ENCODE results near the gene SMAP2. TPM values are rescaled to one million over a fixed set of nuclear protein-coding genes. Genes with fewer than 3 reads are reported as not detected.

Gene SMAP2
- total RNA-seq, 1 donor from 2014 or later: 20.9 TPM

DNA sequence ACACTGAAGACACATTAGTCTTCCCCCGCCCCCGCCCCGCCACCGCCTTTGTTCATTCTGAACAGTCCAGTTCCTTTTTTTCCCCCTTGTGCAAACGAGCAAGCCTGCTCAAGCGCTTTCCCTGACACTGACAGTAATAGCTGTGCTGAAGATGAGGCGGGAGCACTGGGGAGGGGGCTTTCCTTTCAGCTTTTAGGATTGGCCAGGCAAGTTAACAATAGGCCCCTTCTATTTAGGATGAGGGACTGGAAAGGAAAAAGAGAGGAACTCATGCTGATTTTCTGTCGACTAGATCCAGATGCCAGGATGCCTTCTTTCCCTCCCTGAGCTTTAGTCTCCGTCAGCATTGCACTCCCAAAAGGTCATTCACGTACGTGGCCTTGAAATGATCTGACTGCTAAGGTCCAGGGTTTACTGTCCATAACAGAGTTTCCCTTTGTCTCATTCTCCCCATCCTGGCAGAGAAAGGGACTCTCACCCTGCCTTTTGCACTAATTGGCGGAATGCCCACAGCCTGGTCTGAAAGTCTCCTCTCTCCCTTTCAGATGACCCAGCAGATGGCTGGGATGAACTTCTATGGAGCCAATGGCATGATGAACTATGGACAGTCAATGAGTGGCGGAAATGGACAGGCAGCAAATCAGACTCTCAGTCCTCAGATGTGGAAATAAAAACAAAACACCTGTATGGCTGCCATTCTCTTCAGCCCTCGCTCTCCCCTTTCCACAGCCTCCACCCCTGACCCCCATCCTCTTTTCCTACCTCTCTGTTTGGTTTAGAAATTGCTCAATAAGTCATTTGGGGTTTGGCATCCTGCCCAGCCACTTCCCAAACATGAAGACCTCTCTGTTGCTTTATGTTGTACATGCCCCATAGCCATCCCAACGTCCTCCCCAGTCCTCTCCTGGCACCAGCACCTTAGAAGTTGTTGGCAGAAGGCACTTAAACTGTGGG is 48.2 kb downstream of the SMAP2 start:
- Mint-ChIP-seq H3K36me3 (peaks cover 28% of the 10 kb centered on the region), H3K9me3 (no peaks in the 10 kb centered on the region), H3K4me1 (ENCODE audit: unreplicated experiment) (peaks cover 26% of the 10 kb centered on the region), H3K4me3 (no peak overlapping the region), H3K27me3 (no peaks in the 10 kb centered on the region), H3K27ac (peak overlapping the region; percentile 59)
- TF ChIP-seq, protein P1, sequence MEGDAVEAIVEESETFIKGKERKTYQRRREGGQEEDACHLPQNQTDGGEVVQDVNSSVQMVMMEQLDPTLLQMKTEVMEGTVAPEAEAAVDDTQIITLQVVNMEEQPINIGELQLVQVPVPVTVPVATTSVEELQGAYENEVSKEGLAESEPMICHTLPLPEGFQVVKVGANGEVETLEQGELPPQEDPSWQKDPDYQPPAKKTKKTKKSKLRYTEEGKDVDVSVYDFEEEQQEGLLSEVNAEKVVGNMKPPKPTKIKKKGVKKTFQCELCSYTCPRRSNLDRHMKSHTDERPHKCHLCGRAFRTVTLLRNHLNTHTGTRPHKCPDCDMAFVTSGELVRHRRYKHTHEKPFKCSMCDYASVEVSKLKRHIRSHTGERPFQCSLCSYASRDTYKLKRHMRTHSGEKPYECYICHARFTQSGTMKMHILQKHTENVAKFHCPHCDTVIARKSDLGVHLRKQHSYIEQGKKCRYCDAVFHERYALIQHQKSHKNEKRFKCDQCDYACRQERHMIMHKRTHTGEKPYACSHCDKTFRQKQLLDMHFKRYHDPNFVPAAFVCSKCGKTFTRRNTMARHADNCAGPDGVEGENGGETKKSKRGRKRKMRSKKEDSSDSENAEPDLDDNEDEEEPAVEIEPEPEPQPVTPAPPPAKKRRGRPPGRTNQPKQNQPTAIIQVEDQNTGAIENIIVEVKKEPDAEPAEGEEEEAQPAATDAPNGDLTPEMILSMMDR (conservative IDR thresholded peaks at IDR 0.05): no peak
- no peak for DNase-seq (ENCODE audit: extremely low spot score, unreplicated experiment)

DNA sequence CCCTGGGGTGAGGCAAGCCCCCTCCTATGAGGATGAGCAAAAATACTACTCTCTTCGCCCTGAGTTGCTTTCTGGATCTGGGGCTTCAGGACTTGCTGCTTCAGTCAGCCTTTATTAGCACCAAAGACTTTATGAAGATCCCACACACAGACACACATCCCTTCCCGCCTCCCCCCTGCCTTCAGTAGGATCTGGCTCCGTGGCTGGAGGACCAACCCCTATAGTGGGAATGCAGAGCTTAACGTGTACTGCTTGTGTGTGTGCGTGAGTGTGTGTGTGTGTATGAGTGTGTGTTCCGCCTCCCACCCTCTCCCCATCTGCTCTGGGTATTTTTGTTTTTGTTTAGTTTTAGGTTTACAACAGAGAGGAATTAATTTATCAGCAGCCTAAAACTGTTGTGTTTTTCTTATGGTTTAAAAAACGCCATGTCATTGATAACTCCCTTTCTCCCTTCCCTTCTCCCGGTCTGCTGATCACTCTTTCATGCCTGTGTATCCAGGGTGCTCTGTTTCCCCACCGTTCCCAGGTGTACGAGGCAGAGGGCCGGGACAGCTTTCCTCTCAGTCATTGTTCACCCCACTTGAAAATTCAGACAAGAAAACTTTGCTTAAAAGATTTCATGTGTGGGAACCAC is 49.2 kb downstream of the SMAP2 start:
- TF ChIP-seq, protein P1 (conservative IDR thresholded peaks at IDR 0.05): no peak
- peaks cover 21% of the 10 kb centered on the region for H3K36me3 Mint-ChIP-seq
- H3K27ac Mint-ChIP-seq: no peak overlapping the region
- H3K4me3 Mint-ChIP-seq: no peak overlapping the region
- H3K9me3 Mint-ChIP-seq: no peaks in the 10 kb centered on the region
- peaks cover 26% of the 10 kb centered on the region for H3K4me1 Mint-ChIP-seq (ENCODE audit: unreplicated experiment)
- H3K27me3 Mint-ChIP-seq: no peaks in the 10 kb centered on the region
- DNase-seq (ENCODE audit: extremely low spot score, unreplicated experiment): no peak

DNA sequence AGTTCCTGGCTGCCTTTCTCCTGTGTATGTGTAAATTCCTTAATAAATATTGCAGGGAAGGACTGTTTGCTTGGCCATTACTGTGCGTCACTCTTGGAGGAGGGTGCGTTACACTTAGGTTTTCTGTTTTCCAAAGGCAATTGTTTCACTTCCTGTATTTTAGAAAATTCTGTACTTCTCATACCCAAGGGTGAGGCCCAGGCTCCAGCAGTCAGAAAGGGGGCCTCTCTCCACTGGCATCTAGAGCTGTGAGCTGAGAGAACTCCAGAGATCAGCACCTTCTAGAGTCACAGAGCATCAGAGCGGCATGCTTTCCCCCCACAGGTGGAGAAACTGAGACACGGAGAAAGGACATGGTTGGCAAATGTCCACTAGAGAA is 49.7 kb downstream of the SMAP2 start:
- Mint-ChIP-seq H3K4me1 (ENCODE audit: unreplicated experiment) (peaks cover 26% of the 10 kb centered on the region), H3K36me3 (peaks cover 21% of the 10 kb centered on the region), H3K27ac (no peak overlapping the region), H3K9me3 (no peaks in the 10 kb centered on the region), H3K4me3 (no peak overlapping the region), H3K27me3 (no peaks in the 10 kb centered on the region)
- TF ChIP-seq, protein P1 (conservative IDR thresholded peaks at IDR 0.05): no peak
- no peak for DNase-seq (ENCODE audit: extremely low spot score, unreplicated experiment)

DNA sequence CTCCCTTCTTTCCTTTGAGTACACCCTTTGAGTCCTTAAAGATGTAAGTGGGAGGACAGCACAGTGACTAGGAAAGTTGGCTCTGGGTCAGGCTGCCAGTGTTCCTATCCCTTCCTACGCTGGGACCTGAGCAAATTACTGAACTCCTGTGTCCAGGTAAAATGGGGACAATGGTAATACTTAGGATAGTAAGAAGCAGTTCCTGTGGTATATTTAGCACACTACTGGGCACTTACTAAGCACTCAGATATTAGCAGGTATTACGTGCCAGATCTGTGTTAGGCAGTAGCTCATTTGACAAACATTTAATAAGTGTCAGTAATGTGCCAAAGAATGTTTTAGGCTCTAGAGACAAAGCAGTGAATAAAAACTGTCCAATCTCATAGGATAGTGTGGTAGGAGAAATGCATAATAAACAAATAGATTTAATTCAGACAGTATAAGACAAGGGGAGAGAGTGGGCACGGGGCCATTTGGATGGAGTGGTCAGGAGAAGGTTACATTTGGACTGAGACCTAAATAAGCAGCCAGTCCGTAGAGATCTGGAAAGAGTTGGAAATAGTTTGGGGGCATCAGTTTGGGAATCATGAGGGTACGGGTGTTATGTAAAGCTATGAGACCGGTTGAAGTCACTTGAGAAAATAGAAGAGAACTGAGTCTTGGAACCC is 50.6 kb downstream of the SMAP2 start:
- peaks cover 14% of the 10 kb centered on the region for H3K36me3 Mint-ChIP-seq
- H3K9me3 Mint-ChIP-seq: no peaks in the 10 kb centered on the region
- H3K4me1 Mint-ChIP-seq (ENCODE audit: unreplicated experiment): peaks cover 26% of the 10 kb centered on the region
- no peak overlapping the region for H3K27ac Mint-ChIP-seq
- DNase-seq (ENCODE audit: extremely low spot score, unreplicated experiment): no peak
- H3K27me3 Mint-ChIP-seq: no peaks in the 10 kb centered on the region
- H3K4me3 Mint-ChIP-seq: no peak overlapping the region
- TF ChIP-seq, protein P1 (conservative IDR thresholded peaks at IDR 0.05): no peak

DNA sequence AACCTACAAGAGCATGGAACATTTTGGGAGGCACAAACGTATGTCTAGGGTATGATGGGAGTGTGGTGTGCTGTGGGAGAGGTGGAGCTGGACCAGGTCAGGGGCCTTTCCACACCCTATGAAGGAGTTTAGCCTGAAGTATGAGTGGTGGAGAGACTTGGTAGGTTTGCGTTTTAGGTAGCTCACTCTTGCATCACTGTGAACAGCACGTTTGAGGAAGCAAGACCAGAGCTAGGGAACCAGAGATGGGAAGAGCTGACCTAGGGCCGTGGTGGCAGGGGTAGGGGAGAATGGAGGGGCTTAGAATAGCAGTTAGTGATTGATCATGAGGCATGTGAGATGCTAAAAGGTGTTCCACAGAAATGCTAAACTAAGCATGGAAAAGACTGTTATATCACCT is 51.7 kb downstream of the SMAP2 start:
- Mint-ChIP-seq H3K4me3 (no peak overlapping the region), H3K27me3 (no peaks in the 10 kb centered on the region), H3K9me3 (no peaks in the 10 kb centered on the region), H3K36me3 (peaks cover 14% of the 10 kb centered on the region), H3K4me1 (ENCODE audit: unreplicated experiment) (peaks cover 26% of the 10 kb centered on the region), H3K27ac (no peak overlapping the region)
- TF ChIP-seq, protein P1 (conservative IDR thresholded peaks at IDR 0.05): no peak
- DNase-seq (ENCODE audit: extremely low spot score, unreplicated experiment): no peak
